WTC11 (cell line): ENCODE data around the gene VSIG10L2. TPM values are rescaled to one million over a fixed set of nuclear protein-coding genes. Genes with fewer than 3 reads are reported as not detected.
"Not testable (repeated sequence)": the region's sequence is repeated elsewhere in the genome, so short reads cannot be mapped to it uniquely, and the experiment has no call there.

Source experiments
- ATAC-seq: fragments of 200-7000 bp; cut with Tn5 transposase; 2 replicates; pipeline ENCODE4 v1.10.0; 2021; ENCODE audit warnings: mild to moderate bottlenecking, moderate library complexity
- CTCF ChIA-PET: fragments of 300-600 bp; sonication (Branson Sonifier 250); formaldehyde crosslinking; loops from one replicate; lab custom pipeline; 2021; ENCODE audit warnings: antibody characterized with exemption; lab: Charles Lee
- POLR2A ChIA-PET: fragments of 350-600 bp; sonication (Branson Sonifier 250); formaldehyde crosslinking; loops from one replicate; lab custom pipeline; 2021; ENCODE audit warnings: antibody characterized with exemption; lab: Charles Lee
- DNase-seq: peaks from one replicate; pipeline ENCODE4 v3.0.0; 2021; ENCODE audit warnings: low spot score
- H3K27ac Mint-ChIP-seq: 2 replicates; pipeline ENCODE4 v1.8.0; 2021; ENCODE audit warnings: mixed read lengths
- H3K27me3 Mint-ChIP-seq: 2 replicates; pipeline ENCODE4 v1.8.0; 2021; ENCODE audit warnings: low read depth, mild to moderate bottlenecking, moderate library complexity, mixed read lengths
- H3K36me3 Mint-ChIP-seq: 2 replicates; pipeline ENCODE4 v1.8.0; 2021; ENCODE audit warnings: mixed read lengths
- H3K4me1 Mint-ChIP-seq: 2 replicates; pipeline ENCODE4 v1.8.0; 2022; ENCODE audit warnings: mixed read lengths
- H3K4me3 Mint-ChIP-seq: 2 replicates; pipeline ENCODE4 v1.8.0; 2021; ENCODE audit warnings: mild to moderate bottlenecking, moderate library complexity, mixed read lengths
- H3K9me3 Mint-ChIP-seq: 2 replicates; pipeline ENCODE4 v1.8.0; 2021; ENCODE audit warnings: mixed read lengths
- ARID4B ChIP-seq: sonication (generic); formaldehyde crosslinking; IDR thresholded peaks from 2 replicates; pipeline ENCODE4 v1.8.0; 2023; ENCODE audit warnings: missing genetic modification reagents, mild to moderate bottlenecking, borderline replicate concordance
- ATF1 ChIP-seq: sonication (generic); formaldehyde crosslinking; IDR thresholded peaks from 2 replicates; pipeline ENCODE4 v1.8.1; 2023; ENCODE audit warnings: mild to moderate bottlenecking, moderate library complexity, missing genetic modification reagents
- ETV6 ChIP-seq: sonication (generic); formaldehyde crosslinking; IDR thresholded peaks from 2 replicates; pipeline ENCODE4 v1.8.1; 2022; ENCODE audit warnings: mild to moderate bottlenecking, missing genetic modification reagents
- HMGA2 ChIP-seq: fragments of 250-450 bp; sonication (Bioruptor Pico); IDR thresholded peaks from 2 replicates; pipeline ENCODE4 v1.4.0; 2021; ENCODE audit warnings: mild to moderate bottlenecking, moderate library complexity
- JUN ChIP-seq: sonication (generic); formaldehyde crosslinking; IDR thresholded peaks from 2 replicates; pipeline ENCODE4 v1.8.0; 2023; ENCODE audit warnings: mild to moderate bottlenecking, missing genetic modification reagents
- MAX ChIP-seq: sonication (generic); formaldehyde crosslinking; IDR thresholded peaks from 2 replicates; pipeline ENCODE4 v1.8.0; 2022; ENCODE audit warnings: mild to moderate bottlenecking, missing genetic modification reagents
- NFE2L1 ChIP-seq: sonication (generic); formaldehyde crosslinking; IDR thresholded peaks from 2 replicates; pipeline ENCODE4 v1.8.1; 2023; ENCODE audit warnings: missing genetic modification reagents
- NR1H2 ChIP-seq: sonication (generic); formaldehyde crosslinking; IDR thresholded peaks from 2 replicates; pipeline ENCODE4 v1.9.0; 2021; ENCODE audit warnings: mild to moderate bottlenecking, moderate library complexity, missing genetic modification reagents
- PRDM15 ChIP-seq: sonication (generic); formaldehyde crosslinking; IDR thresholded peaks from 2 replicates; pipeline ENCODE4 v1.8.0; 2022; ENCODE audit warnings: missing genetic modification reagents
- RELA ChIP-seq: sonication (generic); formaldehyde crosslinking; IDR thresholded peaks from 2 replicates; pipeline ENCODE4 v1.8.1; 2022; ENCODE audit warnings: missing genetic modification reagents, mild to moderate bottlenecking, borderline replicate concordance
- SMAD4 ChIP-seq: sonication (generic); formaldehyde crosslinking; IDR thresholded peaks from 2 replicates; pipeline ENCODE4 v1.8.0; 2022; ENCODE audit warnings: mild to moderate bottlenecking, missing genetic modification reagents
- STAT6 ChIP-seq: sonication (generic); formaldehyde crosslinking; conservative IDR thresholded peaks from 2 replicates; pipeline ENCODE4 v1.8.1; 2023; ENCODE audit warnings: mild to moderate bottlenecking, low read depth, missing genetic modification reagents, moderate library complexity
- TCF7 ChIP-seq: sonication (generic); formaldehyde crosslinking; IDR thresholded peaks from 2 replicates; pipeline ENCODE4 v1.8.0; 2022; ENCODE audit warnings: mild to moderate bottlenecking, low read depth, missing genetic modification reagents, moderate library complexity
- TEAD4 ChIP-seq: sonication (generic); formaldehyde crosslinking; IDR thresholded peaks from 2 replicates; pipeline ENCODE4 v1.8.0; 2022; ENCODE audit warnings: mild to moderate bottlenecking, missing genetic modification reagents
- USF1 ChIP-seq: sonication (generic); formaldehyde crosslinking; IDR thresholded peaks from 2 replicates; pipeline ENCODE4 v1.8.0; 2022; ENCODE audit warnings: mild to moderate bottlenecking, missing genetic modification reagents
- ZNF219 ChIP-seq: sonication (generic); formaldehyde crosslinking; IDR thresholded peaks from 2 replicates; pipeline ENCODE4 v1.8.0; 2023; ENCODE audit warnings: missing genetic modification reagents, mild to moderate bottlenecking, borderline replicate concordance
- ZNF281 ChIP-seq: sonication (generic); formaldehyde crosslinking; IDR thresholded peaks from 2 replicates; pipeline ENCODE4 v1.8.0; 2023; ENCODE audit warnings: mild to moderate bottlenecking, missing genetic modification reagents
- total RNA-seq: library from RNA; stranded (reverse); gene quantifications from 3 replicates; pipeline ENCODE4 v1.2.3, GENCODE V29; 2021

Gene VSIG10L2
- total RNA-seq, 1 experiment from 2014 or later, result not detected

- H3K27ac Mint-ChIP-seq, result no peak overlapping the region
- ATAC-seq (no peak), DNase-seq (no peak)
- no peaks in the 10 kb centered on the region for H3K9me3 Mint-ChIP-seq
- H3K4me3 Mint-ChIP-seq, result no peak overlapping the region
- H3K36me3 Mint-ChIP-seq, result peaks cover 19% of the 10 kb centered on the region
- ChIA-PET CTCF (no interaction called here), POLR2A (no interaction called here)
- H3K27me3 Mint-ChIP-seq, result no peaks in the 10 kb centered on the region
- TF ChIP-seq JUN (CRISPR knock-in tag), result no peak
- no peak for TF ChIP-seq TEAD4 (CRISPR knock-in tag)
- TF ChIP-seq SMAD4 (CRISPR knock-in tag), result no peak
- TF ChIP-seq NR1H2 (CRISPR knock-in tag), result no peak
- TF ChIP-seq ATF1 (CRISPR knock-in tag), result no peak
- no peak for TF ChIP-seq PRDM15 (CRISPR knock-in tag)
- no peak for TF ChIP-seq ETV6 (CRISPR knock-in tag)
- TF ChIP-seq MAX (CRISPR knock-in tag), result no peak
- no peak for TF ChIP-seq RELA
- no peak for TF ChIP-seq USF1 (CRISPR knock-in tag)
- no peak for TF ChIP-seq TCF7 (CRISPR knock-in tag)
- no peak for TF ChIP-seq ZNF219 (CRISPR knock-in tag)
- TF ChIP-seq ARID4B, result no peak
- peaks cover 32% of the 10 kb centered on the region for H3K4me1 Mint-ChIP-seq
Measured at GRCh38 chr11:125982348-125982730, 36.5 kb downstream of the VSIG10L2 start.

GRCh38 chr11:125985956-125986355 is 40.1 kb downstream of the VSIG10L2 start:
- H3K4me3 Mint-ChIP-seq, DNase-seq, CTCF ChIA-PET, H3K9me3 Mint-ChIP-seq, H3K4me1 Mint-ChIP-seq, H3K27me3 Mint-ChIP-seq, H3K27ac Mint-ChIP-seq, ATAC-seq: not testable (repeated sequence)
- peaks cover 23% of the 10 kb centered on the region for H3K36me3 Mint-ChIP-seq
- POLR2A ChIA-PET, result interaction anchor here (0.7 kb wide), 1 partner anchor 15 kb away, joined by 3 read pairs; no protein-coding TSS in a partner anchor

GRCh38 chr11:125987066-125987641 is 41.3 kb downstream of the VSIG10L2 start:
- CTCF ChIA-PET, result interaction anchor here (1.3 kb wide), 1 partner anchor 45 kb away, joined by 4 read pairs; no protein-coding TSS in a partner anchor
- TF ChIP-seq ZNF281 (CRISPR knock-in tag) (no peak), STAT6 (CRISPR knock-in tag) (no peak), NFE2L1 (CRISPR knock-in tag) (no peak), HMGA2 (no peak)

More at GRCh38 chr11:125987066-125987641, 41.3 kb downstream of the VSIG10L2 start:
- H3K9me3 Mint-ChIP-seq, result no peaks in the 10 kb centered on the region
- no peaks in the 10 kb centered on the region for H3K4me1 Mint-ChIP-seq
- POLR2A ChIA-PET, result no interaction called here
- ATAC-seq, result no peak
- DNase-seq, result no peak
- H3K27me3 Mint-ChIP-seq, result no peaks in the 10 kb centered on the region
- H3K4me3 Mint-ChIP-seq, result no peak overlapping the region
- H3K27ac Mint-ChIP-seq, result no peak overlapping the region
- peaks cover 23% of the 10 kb centered on the region for H3K36me3 Mint-ChIP-seq
